ENCODE results near the gene SDCBP2. TPM values are rescaled to one million over a fixed set of nuclear protein-coding genes. Genes with fewer than 3 reads are reported as not detected.

The SDCBP2 gene
- polyA plus RNA-seq, 1 donor (not counting 4 experiments of a cell fraction or from before 2014, with no cell fraction given): 36.0 TPM

DNA sequence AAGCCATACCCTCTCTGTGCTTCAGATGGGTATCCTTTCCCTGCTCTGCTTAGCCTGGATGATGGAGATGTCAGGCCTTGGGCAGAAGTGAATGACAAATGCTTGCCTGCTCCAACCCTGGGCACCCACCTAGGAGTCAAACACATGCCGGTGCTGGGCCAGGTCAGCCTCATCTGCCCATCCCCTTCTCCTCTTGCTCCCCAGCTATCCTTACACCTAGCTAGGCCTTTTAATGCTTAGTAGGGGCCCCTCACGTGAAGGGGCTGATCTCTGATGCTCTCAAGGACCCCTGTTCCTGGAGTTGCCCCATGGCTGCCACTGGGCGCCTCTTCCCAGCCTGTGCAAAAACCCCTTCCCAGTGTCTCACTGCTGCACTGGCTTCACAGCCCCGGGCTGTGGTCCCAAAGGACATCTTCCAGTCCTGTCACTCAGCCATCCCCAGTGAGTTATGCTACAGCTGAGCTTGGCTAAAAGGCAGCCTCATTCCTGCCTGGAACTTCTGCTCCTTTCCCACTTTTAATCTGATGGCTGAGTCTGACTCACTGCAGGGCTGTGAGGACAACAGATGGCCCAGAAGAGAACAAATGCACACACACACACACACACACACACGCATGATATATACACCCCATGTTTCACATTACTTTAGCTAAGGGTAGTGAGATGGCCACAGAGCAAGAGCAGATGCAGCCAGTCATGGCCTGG is 12.8 kb upstream of the SDCBP2 start:
- no peaks in the 10 kb centered on the region for H4K20me1 ChIP-seq (ENCODE audit: control insufficient read depth, extremely low read depth, insufficient read depth, low read length)
- dilution Hi-C loops (cut with MboI; ENCODE audit: extremely low pct_ligation_motif_present, low sequenced_read_pairs): no loop called here
- peaks cover 0 to 6% of the 10 kb centered on the region in 2 experiments for H3K36me3 ChIP-seq (ENCODE audit: control insufficient read depth in 2 of 2, extremely low read depth in 1 of 2, insufficient read depth in 2 of 2, low read length in 2 of 2)
- H3K79me2 ChIP-seq (ENCODE audit: control insufficient read depth, insufficient read depth, low read length): no peaks in the 10 kb centered on the region
- no peak overlapping the region for H3K9ac ChIP-seq (ENCODE audit: control insufficient read depth, extremely low read depth, insufficient read depth, low read length)
- no peaks in the 10 kb centered on the region for H3K9me3 ChIP-seq (ENCODE audit: control insufficient read depth, low read depth, low read length)
- no peak for DNase-seq (ENCODE audit: low read depth, low spot score)
- no peak for TF ChIP-seq EZH2 (IDR thresholded peaks at IDR 0.05; ENCODE audit: low read length)
- TF ChIP-seq, protein P1, sequence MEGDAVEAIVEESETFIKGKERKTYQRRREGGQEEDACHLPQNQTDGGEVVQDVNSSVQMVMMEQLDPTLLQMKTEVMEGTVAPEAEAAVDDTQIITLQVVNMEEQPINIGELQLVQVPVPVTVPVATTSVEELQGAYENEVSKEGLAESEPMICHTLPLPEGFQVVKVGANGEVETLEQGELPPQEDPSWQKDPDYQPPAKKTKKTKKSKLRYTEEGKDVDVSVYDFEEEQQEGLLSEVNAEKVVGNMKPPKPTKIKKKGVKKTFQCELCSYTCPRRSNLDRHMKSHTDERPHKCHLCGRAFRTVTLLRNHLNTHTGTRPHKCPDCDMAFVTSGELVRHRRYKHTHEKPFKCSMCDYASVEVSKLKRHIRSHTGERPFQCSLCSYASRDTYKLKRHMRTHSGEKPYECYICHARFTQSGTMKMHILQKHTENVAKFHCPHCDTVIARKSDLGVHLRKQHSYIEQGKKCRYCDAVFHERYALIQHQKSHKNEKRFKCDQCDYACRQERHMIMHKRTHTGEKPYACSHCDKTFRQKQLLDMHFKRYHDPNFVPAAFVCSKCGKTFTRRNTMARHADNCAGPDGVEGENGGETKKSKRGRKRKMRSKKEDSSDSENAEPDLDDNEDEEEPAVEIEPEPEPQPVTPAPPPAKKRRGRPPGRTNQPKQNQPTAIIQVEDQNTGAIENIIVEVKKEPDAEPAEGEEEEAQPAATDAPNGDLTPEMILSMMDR (optimal IDR thresholded peaks at IDR 0.05 in 1 of 3, IDR thresholded peaks at IDR 0.05 in 1 of 3, conservative IDR thresholded peaks at IDR 0.05 in 1 of 3; ENCODE audit: extremely low read depth in 1 of 3, insufficient read depth in 2 of 3, low read length in 3 of 3): no peak
- H2AFZ ChIP-seq (ENCODE audit: control insufficient read depth, low read length): no peak overlapping the region
- H3K4me3 ChIP-seq (ENCODE audit: control insufficient read depth in 2 of 3, extremely low read depth in 1 of 3, insufficient read depth in 2 of 3, low read depth in 1 of 3, low read length in 3 of 3): no peak overlapping the region
- no peaks in the 10 kb centered on the region for H3K27me3 ChIP-seq (ENCODE audit: control insufficient read depth, extremely low read depth, insufficient read depth, low read length)
- peaks cover 8% of the 10 kb centered on the region for H3K4me1 ChIP-seq (ENCODE audit: control insufficient read depth, extremely low read depth, insufficient read depth, low read length)
- H3K9me1 ChIP-seq (ENCODE audit: control insufficient read depth, extremely low read depth, insufficient read depth, low read length): no peaks in the 10 kb centered on the region
- H3K4me2 ChIP-seq (ENCODE audit: control insufficient read depth, extremely low read depth, insufficient read depth, low read depth, low read length): no peak overlapping the region
- FAIRE-seq: no peak
- H3K27ac ChIP-seq (ENCODE audit: control insufficient read depth, insufficient read depth, low read length): no peak overlapping the region

DNA sequence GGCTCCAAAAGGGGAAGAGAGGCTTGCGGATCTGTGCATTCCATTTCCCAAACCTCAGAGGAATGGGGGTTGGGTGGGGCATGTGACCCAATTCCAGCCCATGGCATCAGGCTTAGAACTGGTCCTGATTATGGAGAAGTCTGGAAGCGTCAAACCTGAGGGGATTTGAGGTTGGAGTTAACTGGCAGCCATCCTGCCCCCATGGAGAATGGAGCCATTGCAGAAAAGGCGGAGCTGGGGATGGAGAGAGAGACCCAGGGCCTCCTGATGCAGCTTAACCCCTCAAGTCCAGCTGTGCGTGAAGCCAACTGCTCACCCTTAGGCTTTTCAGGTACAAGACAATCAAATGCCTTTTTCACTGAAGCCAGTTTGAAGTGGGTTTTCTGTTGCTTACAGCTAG is 9.9 kb upstream of the SDCBP2 start:
- H3K9me3 ChIP-seq (ENCODE audit: control insufficient read depth, low read depth, low read length): no peaks in the 10 kb centered on the region
- H3K4me2 ChIP-seq (ENCODE audit: control insufficient read depth, extremely low read depth, insufficient read depth, low read depth, low read length): no peak overlapping the region
- H3K79me2 ChIP-seq (ENCODE audit: control insufficient read depth, insufficient read depth, low read length): peaks cover 4% of the 10 kb centered on the region
- H3K9ac ChIP-seq (ENCODE audit: control insufficient read depth, extremely low read depth, insufficient read depth, low read length): no peak overlapping the region
- FAIRE-seq: no peak
- H3K27me3 ChIP-seq (ENCODE audit: control insufficient read depth, extremely low read depth, insufficient read depth, low read length): no peaks in the 10 kb centered on the region
- TF ChIP-seq, protein P1 (optimal IDR thresholded peaks at IDR 0.05 in 1 of 3, IDR thresholded peaks at IDR 0.05 in 1 of 3, conservative IDR thresholded peaks at IDR 0.05 in 1 of 3; ENCODE audit: extremely low read depth in 1 of 3, insufficient read depth in 2 of 3, low read length in 3 of 3): no peak
- no peak for TF ChIP-seq EZH2 (IDR thresholded peaks at IDR 0.05; ENCODE audit: low read length)
- H3K27ac ChIP-seq (ENCODE audit: control insufficient read depth, insufficient read depth, low read length): no peak overlapping the region
- DNase-seq (ENCODE audit: low read depth, low spot score): no peak
- H3K36me3 ChIP-seq (ENCODE audit: control insufficient read depth in 2 of 2, extremely low read depth in 1 of 2, insufficient read depth in 2 of 2, low read length in 2 of 2): peaks cover 0 to 9% of the 10 kb centered on the region in 2 experiments
- dilution Hi-C loops (cut with MboI; ENCODE audit: extremely low pct_ligation_motif_present, low sequenced_read_pairs): no loop called here
- peaks cover 5% of the 10 kb centered on the region for H4K20me1 ChIP-seq (ENCODE audit: control insufficient read depth, extremely low read depth, insufficient read depth, low read length)
- H3K9me1 ChIP-seq (ENCODE audit: control insufficient read depth, extremely low read depth, insufficient read depth, low read length): peaks cover 3% of the 10 kb centered on the region
- H3K4me1 ChIP-seq (ENCODE audit: control insufficient read depth, extremely low read depth, insufficient read depth, low read length): peaks cover 27% of the 10 kb centered on the region
- no peak overlapping the region for H3K4me3 ChIP-seq (ENCODE audit: control insufficient read depth in 2 of 3, extremely low read depth in 1 of 3, insufficient read depth in 2 of 3, low read depth in 1 of 3, low read length in 3 of 3)
- H2AFZ ChIP-seq (ENCODE audit: control insufficient read depth, low read length): no peak overlapping the region

Measured in keratinocyte (primary cell).